Activated B cell treated with CpG ODN at 0.5 μM for 24 hours (primary cell): ENCODE results near the gene NKTR. TPM values are rescaled to one million over a fixed set of nuclear protein-coding genes. Genes with fewer than 3 reads are reported as not detected.

ENCODE experiments used
- ATAC-seq: fragments of 200-7000 bp; cut with Tn5 transposase; one replicate; pipeline ENCODE4 v1.10.0; 2021; ENCODE audit warnings: low read depth, mild to moderate bottlenecking, moderate library complexity
- CTCF ChIA-PET: fragments of 350-600 bp; sonication (Branson Sonifier 250); formaldehyde crosslinking; loops from one replicate; lab custom pipeline; 2021; ENCODE audit warnings: antibody characterized with exemption; lab: Charles Lee
- POLR2A ChIA-PET: fragments of 350-600 bp; sonication (Branson Sonifier 250); formaldehyde crosslinking; loops from one replicate; lab custom pipeline; 2021; ENCODE audit warnings: antibody characterized with exemption; lab: Charles Lee
- DNase-seq: peaks from one replicate; pipeline ENCODE4 v3.0.0; 2022
- H3K27ac Mint-ChIP-seq: one replicate; pipeline ENCODE4 v1.8.0; 2020; ENCODE audit warnings: mixed read lengths
- H3K27me3 Mint-ChIP-seq: one replicate; pipeline ENCODE4 v1.8.0; 2021; ENCODE audit warnings: mixed read lengths
- H3K36me3 Mint-ChIP-seq: one replicate; pipeline ENCODE4 v1.8.0; 2021; ENCODE audit warnings: low read depth, mixed read lengths
- H3K4me1 Mint-ChIP-seq: one replicate; pipeline ENCODE4 v1.8.0; 2021; ENCODE audit warnings: mixed read lengths
- H3K4me3 Mint-ChIP-seq: one replicate; pipeline ENCODE4 v1.8.0; 2020; ENCODE audit warnings: mild to moderate bottlenecking, mixed read lengths
- H3K9me3 Mint-ChIP-seq: one replicate; pipeline ENCODE4 v1.8.0; 2020; ENCODE audit warnings: mixed read lengths
- intact Hi-C: fragments of 100-400 bp; cut with micrococcal nuclease; formaldehyde crosslinking; loops from one replicate; pipeline ENCODE4 v1.15.1; 2024
- total RNA-seq: library from RNA; stranded (reverse); gene quantifications from 2 replicates; pipeline ENCODE4 v1.2.3, GENCODE V29; 2022
- TF ChIP-seq, protein P1 (sequence below): fragments of 200-600 bp; IDR thresholded peaks from one replicate; pipeline ENCODE4 v1.8.0; 2022; ENCODE audit warnings: antibody characterized with exemption, mild to moderate bottlenecking

The NKTR gene
- total RNA-seq, 1 donor from 2014 or later: 126 TPM

DNA sequence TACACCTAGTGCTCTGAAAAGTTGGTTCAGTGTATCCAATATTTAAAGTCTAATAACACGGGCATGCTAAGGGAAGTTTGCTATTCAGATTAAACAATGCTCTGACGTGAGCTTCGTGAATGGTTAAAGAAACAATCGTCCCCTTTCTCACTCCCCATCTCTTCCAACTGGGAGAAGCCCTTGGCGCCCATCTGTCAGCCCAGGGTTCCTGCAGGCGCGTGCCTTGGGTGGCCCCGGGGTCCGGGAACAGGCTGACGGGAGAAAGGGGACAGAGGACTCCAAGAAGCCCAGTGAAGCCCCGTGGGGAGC, 19.1 kb upstream of the NKTR start:
- intact Hi-C loops: loop anchor here (5.0 to 10.0 kb wide), 3 partner anchors 79 to 1377 kb away; partner anchors contain the start of gene VIPR1
- peak overlapping the region; percentile 94 for H3K4me3 Mint-ChIP-seq
- TF ChIP-seq, protein P1, sequence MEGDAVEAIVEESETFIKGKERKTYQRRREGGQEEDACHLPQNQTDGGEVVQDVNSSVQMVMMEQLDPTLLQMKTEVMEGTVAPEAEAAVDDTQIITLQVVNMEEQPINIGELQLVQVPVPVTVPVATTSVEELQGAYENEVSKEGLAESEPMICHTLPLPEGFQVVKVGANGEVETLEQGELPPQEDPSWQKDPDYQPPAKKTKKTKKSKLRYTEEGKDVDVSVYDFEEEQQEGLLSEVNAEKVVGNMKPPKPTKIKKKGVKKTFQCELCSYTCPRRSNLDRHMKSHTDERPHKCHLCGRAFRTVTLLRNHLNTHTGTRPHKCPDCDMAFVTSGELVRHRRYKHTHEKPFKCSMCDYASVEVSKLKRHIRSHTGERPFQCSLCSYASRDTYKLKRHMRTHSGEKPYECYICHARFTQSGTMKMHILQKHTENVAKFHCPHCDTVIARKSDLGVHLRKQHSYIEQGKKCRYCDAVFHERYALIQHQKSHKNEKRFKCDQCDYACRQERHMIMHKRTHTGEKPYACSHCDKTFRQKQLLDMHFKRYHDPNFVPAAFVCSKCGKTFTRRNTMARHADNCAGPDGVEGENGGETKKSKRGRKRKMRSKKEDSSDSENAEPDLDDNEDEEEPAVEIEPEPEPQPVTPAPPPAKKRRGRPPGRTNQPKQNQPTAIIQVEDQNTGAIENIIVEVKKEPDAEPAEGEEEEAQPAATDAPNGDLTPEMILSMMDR: no peak
- H3K9me3 Mint-ChIP-seq: no peaks in the 10 kb centered on the region
- CTCF ChIA-PET: interaction anchor here (1.0 to 1.8 kb wide), 3 partner anchors 9 to 10 kb away, joined by 3 to 7 read pairs (median 3); partner anchors contain the start of gene SS18L2
- DNase-seq (no peak), ATAC-seq (no peak)
- H3K4me1 Mint-ChIP-seq: peaks cover 29% of the 10 kb centered on the region
- H3K36me3 Mint-ChIP-seq: peaks cover 19% of the 10 kb centered on the region
- POLR2A ChIA-PET: interaction anchor here (1.0 to 3.4 kb wide), 4 partner anchors 10 to 20 kb away, joined by 3 to 57 read pairs (median 27); partner anchors contain the start of genes NKTR and SS18L2
- peak overlapping the region; percentile 61 for H3K27ac Mint-ChIP-seq
- H3K27me3 Mint-ChIP-seq: no peaks in the 10 kb centered on the region

DNA sequence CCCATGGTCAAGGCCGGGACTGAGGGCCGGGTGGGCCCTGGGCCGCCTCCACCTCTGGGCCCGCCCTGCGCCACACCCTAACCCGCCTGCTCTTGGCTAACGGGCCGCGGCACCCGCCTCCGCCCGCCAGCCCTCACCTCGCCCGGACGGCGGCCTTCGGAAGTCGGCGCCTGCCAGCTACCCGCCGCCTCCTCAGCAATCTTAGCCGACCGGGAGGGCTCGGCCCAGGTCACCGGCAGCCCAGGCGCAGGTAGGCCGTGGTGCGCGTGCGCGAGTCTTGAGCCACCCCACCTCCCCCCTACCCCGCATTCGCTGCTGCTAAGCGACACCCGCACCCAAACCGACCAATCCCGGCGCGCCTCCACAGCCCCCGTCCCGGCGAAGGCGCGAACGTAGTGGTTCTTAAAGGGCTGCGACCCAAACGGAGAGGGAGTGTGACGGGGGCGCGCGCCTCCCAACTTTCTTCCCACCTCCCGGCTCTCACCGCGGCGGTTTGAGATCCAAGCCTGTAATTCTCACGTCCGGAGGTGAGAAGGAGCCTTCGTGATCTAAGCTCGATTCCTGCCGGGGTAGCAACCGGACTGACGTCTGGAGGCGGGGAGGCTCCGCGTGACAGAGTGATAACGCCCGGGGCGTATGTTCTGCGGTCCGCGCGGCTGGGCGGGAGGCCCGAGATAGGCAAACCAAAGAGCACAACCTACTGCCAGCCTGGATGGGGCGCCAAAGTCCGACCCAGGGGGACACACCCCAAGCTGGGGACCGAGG, 18.6 kb upstream of the NKTR start, which contains the start of gene SEC22C:
Gene SEC22C (minus strand): TSS at position 259 of the 765 bp plus-strand sequence. CDS start 12,921 bp downstream, outside the sequence.
- DNase-seq (peak; percentile 92), ATAC-seq (peak; percentile 92)
- Mint-ChIP-seq H3K27me3 (no peaks in the 10 kb centered on the region), H3K9me3 (no peaks in the 10 kb centered on the region), H3K4me1 (peaks cover 29% of the 10 kb centered on the region), H3K36me3 (peaks cover 16% of the 10 kb centered on the region), H3K27ac (peak within 1 kb of the TSS; percentile 97), H3K4me3 (peak within 1 kb of the TSS; percentile 94)
- TF ChIP-seq, protein P1: no peak
- POLR2A ChIA-PET: interaction anchor here (1.0 to 3.4 kb wide), 7 partner anchors 9 to 162 kb away, joined by 3 to 57 read pairs (median 4); partner anchors contain the start of genes NKTR and SS18L2
- intact Hi-C loops: loop anchor here (1.0 to 10.0 kb wide), 9 partner anchors 8 to 1377 kb away; partner anchors contain the start of genes CCDC13, NKTR, SS18L2 and VIPR1
- CTCF ChIA-PET: interaction anchor here (0.9 to 2.3 kb wide), 8 partner anchors 9 to 168 kb away, joined by 3 to 9 read pairs (median 3); partner anchors contain the start of gene SS18L2

DNA sequence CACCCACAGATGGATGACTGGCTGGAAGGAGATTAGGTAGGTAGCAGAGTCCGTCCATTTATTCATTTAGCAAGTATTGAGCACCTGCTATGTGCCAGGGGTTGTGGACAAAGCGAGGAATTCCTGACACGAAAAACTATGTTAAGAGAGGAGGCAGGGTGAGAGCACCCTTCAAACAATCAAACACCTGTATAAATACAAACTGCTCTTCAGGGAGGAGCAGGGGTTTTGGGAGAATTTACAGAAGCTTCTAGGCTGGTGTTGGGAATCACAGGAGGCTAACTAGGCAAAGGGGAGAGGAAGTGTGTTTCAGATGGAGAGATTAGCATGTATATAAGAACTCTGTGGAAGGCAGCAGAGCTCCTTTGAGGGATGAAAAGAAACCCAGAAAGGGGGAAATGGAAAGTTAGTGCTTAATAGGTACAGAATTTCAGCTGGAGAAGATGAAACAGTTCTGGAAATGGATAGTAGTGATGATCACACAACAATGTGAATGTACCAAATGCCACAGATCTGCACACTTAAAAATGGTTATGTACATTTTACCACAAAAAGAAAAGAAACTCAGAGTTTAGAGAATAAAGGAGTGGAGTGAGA, 17.9 kb upstream of the NKTR start:
- DNase-seq (no peak), ATAC-seq (no peak)
- peaks cover 13% of the 10 kb centered on the region for H3K36me3 Mint-ChIP-seq
- no peaks in the 10 kb centered on the region for H3K27me3 Mint-ChIP-seq
- H3K4me3 Mint-ChIP-seq: peak overlapping the region; percentile 94
- TF ChIP-seq, protein P1: no peak
- H3K9me3 Mint-ChIP-seq: no peaks in the 10 kb centered on the region
- CTCF ChIA-PET: interaction anchor here (0.9 to 2.3 kb wide), 7 partner anchors 8 to 167 kb away, joined by 3 to 9 read pairs (median 3); partner anchors contain the start of gene SS18L2
- intact Hi-C loops: loop anchor here (1.0 to 10.0 kb wide), 9 partner anchors 8 to 1378 kb away; partner anchors contain the start of genes CCDC13, NKTR, SS18L2 and VIPR1
- POLR2A ChIA-PET: interaction anchor here (1.2 to 3.4 kb wide), 6 partner anchors 8 to 162 kb away, joined by 3 to 57 read pairs (median 4); partner anchors contain the start of genes NKTR and SS18L2
- peaks cover 29% of the 10 kb centered on the region for H3K4me1 Mint-ChIP-seq
- H3K27ac Mint-ChIP-seq: peak overlapping the region; percentile 97

DNA sequence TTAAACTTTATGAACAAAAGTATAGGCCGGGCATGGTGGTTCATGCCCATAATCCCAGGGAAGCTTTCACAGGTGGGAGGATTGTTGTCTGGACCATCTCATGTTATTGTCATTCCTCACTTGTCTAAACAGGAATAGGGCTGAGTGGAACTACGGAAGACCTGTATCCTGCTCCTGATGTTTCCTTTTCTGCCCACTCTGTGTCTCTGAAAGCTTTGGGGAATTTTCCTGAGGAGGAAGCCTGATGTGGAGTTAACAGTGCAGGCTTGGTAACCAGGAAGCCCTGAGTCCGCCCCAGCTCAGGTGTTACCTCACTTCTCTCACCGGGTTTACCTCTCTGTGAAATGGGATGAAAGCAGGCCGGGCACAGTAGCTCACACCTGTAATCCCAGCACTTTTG, 11.9 kb upstream of the NKTR start:
- Mint-ChIP-seq H3K4me3 (no peak overlapping the region), H3K27me3 (no peaks in the 10 kb centered on the region), H3K27ac (no peak overlapping the region), H3K4me1 (peaks cover 25% of the 10 kb centered on the region), H3K9me3 (no peaks in the 10 kb centered on the region), H3K36me3 (peaks cover 19% of the 10 kb centered on the region)
- DNase-seq (no peak), ATAC-seq (no peak)
- ChIA-PET CTCF (no interaction called here), POLR2A (interaction anchor here (4.3 kb wide), 1 partner anchor 13 kb away, joined by 85 read pairs; the partner anchor contains the start of gene NKTR)
- TF ChIP-seq, protein P1: no peak
- intact Hi-C loops: loop anchor here (10.0 kb wide), 1 partner anchor 1384 kb away; no protein-coding TSS in a partner anchor
